Activated CD4-positive, CD25-positive, alpha-beta regulatory T cell treated with anti-CD3 and anti-CD28 coated beads, Interleukin-2, amount 50 U/mL, for 16 hours (primary cell): ENCODE data around the gene RGR.

Source experiments
- DNase-seq: peaks from one replicate; pipeline ENCODE4 v3.0.0-alpha.2; 2020; ENCODE audit warnings: low read depth, low spot score

The RGR gene

DNA sequence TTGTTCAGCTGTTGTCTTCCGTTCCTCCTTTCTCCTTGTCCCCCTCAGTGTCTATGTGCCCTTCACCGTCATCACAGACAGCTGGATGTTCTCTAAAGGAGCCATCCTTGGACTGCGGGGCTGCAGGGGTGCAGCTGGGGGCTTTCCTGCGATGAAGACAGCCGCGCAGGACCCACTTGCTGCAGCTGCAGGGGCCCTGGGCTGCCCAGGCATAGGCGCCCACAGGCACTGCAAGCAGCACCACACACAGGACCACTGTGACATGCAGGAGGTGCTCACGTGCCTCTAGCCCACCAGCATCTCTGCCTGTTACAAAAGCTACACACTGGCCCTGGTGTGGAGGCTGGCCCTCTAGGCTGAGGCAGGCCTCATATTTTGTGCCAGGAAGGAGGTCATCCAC is 22.9 kb upstream of the RGR start:
- no peak for DNase-seq

DNA sequence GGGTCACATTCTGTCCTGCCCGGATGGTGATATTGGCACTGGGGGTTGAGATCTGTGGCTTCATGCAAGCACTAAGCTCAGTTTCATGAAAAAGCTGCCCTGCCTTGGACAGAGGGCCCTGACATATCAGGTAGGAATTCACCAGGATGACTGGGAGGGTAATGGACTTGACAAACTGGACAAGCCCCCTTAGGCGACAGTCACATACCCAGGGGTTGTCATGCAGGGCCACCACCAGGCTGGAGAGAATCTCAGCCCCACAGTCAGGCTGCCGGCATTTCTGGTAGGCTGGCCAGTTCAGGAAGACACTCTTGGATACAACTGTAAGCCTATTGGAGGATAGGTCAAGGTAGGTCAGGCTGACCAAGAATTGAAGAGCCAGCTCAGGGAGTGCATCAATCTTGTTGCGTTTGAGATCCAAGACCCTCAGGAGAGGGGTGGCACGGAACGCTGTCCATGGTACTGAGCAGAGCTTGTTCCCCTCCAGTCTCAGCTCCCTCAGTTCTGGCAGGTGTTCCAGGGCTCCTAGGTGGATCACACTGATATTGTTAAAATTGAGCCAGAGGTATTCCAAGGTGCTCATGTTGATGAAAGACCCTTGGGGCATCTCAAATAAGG is 20.3 kb upstream of the RGR start:
- DNase-seq = no peak

- DNase-seq = no peak
Observed at GRCh38 chr10:84225427-84226173, 19.3 kb upstream of the RGR start, which contains the start of gene LRIT2. TSS of gene LRIT2 (minus strand) at chr10:84225544. CDS start at chr10:84225520, 24 bp downstream.

DNA sequence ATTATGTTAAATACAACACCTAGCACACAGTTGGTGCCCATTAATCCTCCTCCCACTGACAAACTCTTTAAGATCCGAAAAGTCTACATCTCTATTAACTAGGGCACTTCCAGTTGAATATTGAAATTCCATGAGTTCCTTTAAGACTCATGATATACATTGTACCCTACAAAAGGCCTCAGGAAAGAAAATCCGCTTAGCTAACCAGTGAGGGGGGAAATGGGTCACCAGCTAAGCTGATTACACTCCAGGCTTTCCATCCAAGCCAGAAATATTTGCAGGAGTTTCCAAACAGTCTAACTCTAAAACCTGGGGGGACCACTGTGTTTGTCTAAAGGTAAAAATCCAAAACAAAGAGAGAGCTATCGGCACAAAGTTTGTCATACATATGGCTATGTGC is 18.2 kb upstream of the RGR start:
- no peak for DNase-seq

GRCh38 chr10:84227810-84228209 is 17.0 kb upstream of the RGR start:
- DNase-seq = no peak

- DNase-seq = no peak
Observed at GRCh38 chr10:84230359-84230758, 14.5 kb upstream of the RGR start.

DNA sequence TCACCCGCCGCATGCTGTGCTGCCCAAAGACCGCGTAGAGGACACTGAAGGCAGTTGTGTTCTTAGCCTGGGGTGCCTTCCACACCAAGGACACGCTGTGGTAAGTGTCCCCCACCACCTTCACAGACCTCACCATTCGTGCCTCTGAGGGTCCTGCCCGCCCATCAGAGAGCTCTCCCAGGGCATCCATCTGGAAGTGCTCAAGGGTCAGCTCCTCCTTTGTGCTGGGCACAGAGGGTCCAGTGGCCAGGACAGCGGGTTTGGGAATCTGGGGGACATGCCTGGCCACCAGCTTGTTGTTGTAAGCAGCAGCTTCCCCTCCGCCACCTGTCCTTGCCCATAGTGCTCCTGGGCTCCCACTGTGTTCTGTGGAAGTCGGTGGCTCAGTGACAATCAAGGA is 12.5 kb upstream of the RGR start:
- DNase-seq = no peak

GRCh38 chr10:84233940-84234339 is 10.9 kb upstream of the RGR start:
- DNase-seq = no peak

DNA sequence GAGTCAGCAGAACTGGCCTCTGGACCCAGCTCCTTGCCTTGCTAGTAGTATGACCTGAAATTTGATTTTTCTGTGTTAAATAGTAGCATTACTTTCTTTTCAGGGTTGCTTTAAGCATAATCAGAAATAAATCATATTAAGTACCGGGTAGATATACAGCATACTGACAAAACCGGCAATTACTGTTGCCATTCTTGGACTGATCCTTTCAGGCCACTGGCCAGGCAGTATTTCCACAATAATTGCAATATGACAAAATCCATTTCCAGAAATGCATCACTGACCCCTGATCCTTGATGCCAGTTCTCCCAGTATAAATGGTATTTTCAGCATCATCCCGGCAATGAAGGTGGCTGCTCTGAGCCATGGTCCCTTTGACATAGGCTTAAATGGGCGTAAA is 10.4 kb upstream of the RGR start:
- no peak for DNase-seq

GRCh38 chr10:84235096-84235495 is 9.8 kb upstream of the RGR start:
- no peak for DNase-seq

DNA sequence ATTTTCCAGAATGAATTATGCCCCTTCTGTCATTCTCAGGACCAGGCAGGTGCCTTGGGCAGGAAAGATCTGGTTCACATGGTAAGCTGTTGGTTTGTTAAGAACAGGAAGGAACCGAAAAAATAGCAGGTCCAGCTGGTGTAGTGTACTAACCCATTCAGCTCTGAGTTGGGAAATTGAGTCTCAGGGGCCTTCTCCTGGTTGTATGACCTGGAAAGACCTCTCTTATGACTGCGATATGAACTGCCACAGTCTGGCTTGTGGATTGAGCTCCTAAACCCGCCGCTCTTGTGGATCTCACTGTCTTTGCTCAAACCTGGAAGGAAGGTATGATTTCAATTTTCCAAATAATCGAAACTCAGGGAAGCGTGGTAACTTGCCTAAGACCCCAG is 8.1 kb upstream of the RGR start:
- no peak for DNase-seq

GRCh38 chr10:84237199-84238051 is 7.4 kb upstream of the RGR start:
- no peak for DNase-seq

DNA sequence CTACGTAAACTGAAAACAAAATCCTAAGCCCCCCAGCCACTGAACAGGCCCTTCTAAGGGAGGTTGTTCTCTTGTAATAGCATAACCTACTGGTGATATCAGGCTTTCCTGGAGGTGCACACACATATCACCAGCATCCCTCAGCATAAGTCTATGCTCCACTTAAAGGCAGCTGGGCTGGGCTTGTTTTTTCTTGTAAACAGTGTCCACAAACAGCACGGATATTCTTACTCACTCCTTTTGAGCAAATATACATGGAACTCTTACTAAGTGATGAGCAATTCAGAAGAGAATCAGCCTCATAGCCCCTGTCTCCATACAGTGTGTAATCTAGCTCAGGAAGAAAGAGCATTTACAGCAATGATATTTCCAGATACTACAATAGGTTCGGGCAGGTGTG is 5.9 kb upstream of the RGR start:
- DNase-seq = no peak

GRCh38 chr10:84241185-84241790 is 3.6 kb upstream of the RGR start, which contains the start of gene LRIT1:
TSS of gene LRIT1 (minus strand) at chr10:84241546. CDS start at chr10:84241439, 107 bp downstream.
- no peak for DNase-seq

GRCh38 chr10:84243759-84244158 is 1.1 kb upstream of the RGR start:
- DNase-seq = no peak

GRCh38 chr10:84247496-84247895 is 2.6 kb downstream of the RGR start:
- no peak for DNase-seq

GRCh38 chr10:84248794-84249193 is 3.9 kb downstream of the RGR start:
- DNase-seq = no peak

- no peak for DNase-seq
Observed at GRCh38 chr10:84254552-84255478, 10.0 kb downstream of the RGR start.

- no peak for DNase-seq
Observed at GRCh38 chr10:84256510-84257342, 11.9 kb downstream of the RGR start.
